ENCODE measurements around the gene HS3ST5.

The HS3ST5 gene

GRCh38 chr6:114258376-114258775 lies 84.4 kb downstream of the HS3ST5 start:
- Histone ChIP-seq H3K9ac (ENCODE audit: low read length) (no peak overlapping the region), H3K79me2 (ENCODE audit: low read length) (no peaks in the 10 kb centered on the region), H2AFZ (ENCODE audit: low read depth, low read length) (no peak overlapping the region), H3K4me3 (ENCODE audit: low read length) (no peak overlapping the region), H3K27me3 (ENCODE audit: low read depth, low read length) (no peaks in the 10 kb centered on the region), H3K36me3 (replicated peaks; ENCODE audit: low read depth, low read length) (no peaks in the 10 kb centered on the region), H3K27ac (ENCODE audit: low read length) (no peak overlapping the region), H3K4me2 (ENCODE audit: low read length) (no peak overlapping the region), H3K4me1 (ENCODE audit: low read length) (no peaks in the 10 kb centered on the region), H3K9me3 (ENCODE audit: insufficient read depth, low read length) (no peaks in the 10 kb centered on the region), H4K20me1 (ENCODE audit: insufficient read depth, low read length) (no peaks in the 10 kb centered on the region)
- no peak for TF ChIP-seq CTCF (IDR thresholded peaks at IDR 0.05; ENCODE audit: low read depth, low read length)
- no peak for TF ChIP-seq EZH2phosphoT487 (IDR thresholded peaks at IDR 0.05; ENCODE audit: low read depth)

- Histone ChIP-seq H3K79me2 (ENCODE audit: low read length) (no peaks in the 10 kb centered on the region), H3K4me1 (ENCODE audit: low read length) (no peaks in the 10 kb centered on the region), H3K27me3 (ENCODE audit: low read depth, low read length) (no peaks in the 10 kb centered on the region), H3K27ac (ENCODE audit: low read length) (no peak overlapping the region), H2AFZ (ENCODE audit: low read depth, low read length) (no peak overlapping the region), H4K20me1 (ENCODE audit: insufficient read depth, low read length) (no peaks in the 10 kb centered on the region), H3K4me3 (ENCODE audit: low read length) (no peak overlapping the region), H3K9me3 (ENCODE audit: insufficient read depth, low read length) (no peaks in the 10 kb centered on the region), H3K9ac (ENCODE audit: low read length) (no peak overlapping the region), H3K4me2 (ENCODE audit: low read length) (no peak overlapping the region), H3K36me3 (replicated peaks; ENCODE audit: low read depth, low read length) (no peaks in the 10 kb centered on the region)
- TF ChIP-seq EZH2phosphoT487 (IDR thresholded peaks at IDR 0.05; ENCODE audit: low read depth) (no peak), CTCF (IDR thresholded peaks at IDR 0.05; ENCODE audit: low read depth, low read length) (no peak)
These were observed 89.4 kb downstream of the HS3ST5 start for GRCh38 chr6:114253431-114253830.

DNA sequence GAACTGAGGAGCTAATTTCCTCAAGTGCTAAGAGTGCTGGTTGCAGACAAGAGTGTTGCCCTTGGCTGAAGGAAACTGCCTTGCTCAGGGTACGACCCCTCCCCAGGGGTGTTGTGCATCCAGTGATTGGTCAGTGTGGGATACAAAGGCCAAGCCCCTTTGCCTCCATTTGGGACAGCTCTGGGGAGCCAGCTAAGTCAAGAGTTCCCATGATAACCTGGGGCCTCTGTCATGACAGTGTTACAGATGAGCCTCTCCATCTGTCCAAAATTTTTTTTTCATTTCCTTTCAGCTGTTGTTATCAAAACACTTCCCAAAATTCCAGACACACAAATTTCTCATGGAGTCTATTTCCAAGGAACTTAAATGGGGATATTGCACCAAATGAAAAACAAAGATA lies 93.3 kb downstream of the HS3ST5 start:
- Histone ChIP-seq H4K20me1 (ENCODE audit: insufficient read depth, low read length) (no peaks in the 10 kb centered on the region), H3K4me3 (ENCODE audit: low read length) (no peak overlapping the region), H3K79me2 (ENCODE audit: low read length) (no peaks in the 10 kb centered on the region), H3K4me2 (ENCODE audit: low read length) (no peak overlapping the region), H3K9ac (ENCODE audit: low read length) (no peak overlapping the region), H3K27ac (ENCODE audit: low read length) (no peak overlapping the region), H3K36me3 (replicated peaks; ENCODE audit: low read depth, low read length) (no peaks in the 10 kb centered on the region), H2AFZ (ENCODE audit: low read depth, low read length) (no peak overlapping the region), H3K9me3 (ENCODE audit: insufficient read depth, low read length) (no peaks in the 10 kb centered on the region), H3K4me1 (ENCODE audit: low read length) (no peaks in the 10 kb centered on the region), H3K27me3 (ENCODE audit: low read depth, low read length) (no peaks in the 10 kb centered on the region)
- no peak for TF ChIP-seq CTCF (IDR thresholded peaks at IDR 0.05; ENCODE audit: low read depth, low read length)
- no peak for TF ChIP-seq EZH2phosphoT487 (IDR thresholded peaks at IDR 0.05; ENCODE audit: low read depth)

GRCh38 chr6:114247101-114247500 lies 95.7 kb downstream of the HS3ST5 start:
- no peak for TF ChIP-seq EZH2phosphoT487 (IDR thresholded peaks at IDR 0.05; ENCODE audit: low read depth)
- no peak for TF ChIP-seq CTCF (IDR thresholded peaks at IDR 0.05; ENCODE audit: low read depth, low read length)
- Histone ChIP-seq H2AFZ (ENCODE audit: low read depth, low read length) (no peak overlapping the region), H3K27ac (ENCODE audit: low read length) (no peak overlapping the region), H3K4me3 (ENCODE audit: low read length) (no peak overlapping the region), H4K20me1 (ENCODE audit: insufficient read depth, low read length) (no peaks in the 10 kb centered on the region), H3K4me1 (ENCODE audit: low read length) (no peaks in the 10 kb centered on the region), H3K79me2 (ENCODE audit: low read length) (no peaks in the 10 kb centered on the region), H3K9ac (ENCODE audit: low read length) (no peak overlapping the region), H3K4me2 (ENCODE audit: low read length) (no peak overlapping the region), H3K36me3 (replicated peaks; ENCODE audit: low read depth, low read length) (no peaks in the 10 kb centered on the region), H3K27me3 (ENCODE audit: low read depth, low read length) (no peaks in the 10 kb centered on the region), H3K9me3 (ENCODE audit: insufficient read depth, low read length) (no peaks in the 10 kb centered on the region)

Data from OCI-LY3 (cell line).